ENCODE data around the gene DEPP1. TPM values are rescaled to one million over a fixed set of nuclear protein-coding genes. Genes with fewer than 3 reads are reported as not detected.

Gene DEPP1
- polyA plus RNA-seq, 1 donor from 2014 or later: 4.3 TPM

DNA sequence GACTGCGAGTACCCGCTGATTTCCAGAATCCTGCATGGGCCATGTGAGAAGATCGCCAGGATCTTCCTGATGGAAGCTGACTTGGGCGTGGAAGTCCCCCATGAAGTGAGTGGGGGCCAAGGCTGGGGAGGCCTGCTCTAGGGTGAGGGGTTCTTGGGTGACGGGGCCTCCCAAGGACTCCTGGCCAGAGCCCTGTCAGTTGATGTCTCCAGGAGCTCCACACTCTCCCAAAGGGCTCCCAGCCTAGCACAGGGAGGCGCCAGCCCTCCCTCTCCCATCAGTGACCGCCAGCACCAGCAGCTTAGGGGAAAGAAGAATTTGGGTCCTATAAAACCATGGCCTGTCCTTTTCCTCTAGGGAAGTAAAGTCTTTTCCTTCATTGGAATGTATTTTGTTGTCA is 12.4 kb upstream of the DEPP1 start:
- no peak overlapping the region for H3K4me2 ChIP-seq (ENCODE audit: low read length)
- H3K36me3 ChIP-seq (ENCODE audit: insufficient read depth, low read length): no peaks in the 10 kb centered on the region
- H3K27ac ChIP-seq (ENCODE audit: low read length): no peak overlapping the region

DNA sequence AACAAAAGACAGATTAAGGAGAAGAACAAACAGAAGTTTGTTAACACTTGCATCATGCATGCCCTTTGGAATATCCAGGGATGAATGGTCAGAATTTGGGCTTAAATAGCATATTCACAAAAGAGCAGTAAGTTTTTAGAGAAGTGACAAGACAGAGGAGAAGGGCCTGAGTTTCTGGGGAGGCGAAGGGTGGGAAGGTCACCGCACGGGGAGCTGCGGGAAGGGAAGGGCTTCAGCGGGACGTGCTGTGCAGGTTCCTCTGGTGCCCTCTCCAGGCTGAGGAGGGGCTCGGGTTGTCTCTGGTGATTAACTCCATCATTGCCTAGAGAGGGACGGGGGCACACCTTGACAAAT is 11.7 kb upstream of the DEPP1 start:
- Histone ChIP-seq H3K9me2 (ENCODE audit: insufficient read depth, low read length) (no peaks in the 10 kb centered on the region), H3K79me2 (replicated peaks; ENCODE audit: insufficient read depth, low read length) (no peaks in the 10 kb centered on the region), H3K9me3 (ENCODE audit: low read length) (no peaks in the 10 kb centered on the region), H3F3A (ENCODE audit: insufficient read depth, low read length, poor library complexity, severe bottlenecking) (no peaks in the 10 kb centered on the region), H3K4me2 (ENCODE audit: low read length) (no peak overlapping the region), H3K9ac (ENCODE audit: low read length) (no peak overlapping the region), H3K4me3 (ENCODE audit: low read length) (no peak overlapping the region), H4K20me1 (ENCODE audit: insufficient read depth) (no peaks in the 10 kb centered on the region), H3K27ac (ENCODE audit: low read length) (no peak overlapping the region), H3K36me3 (ENCODE audit: insufficient read depth, low read length) (no peaks in the 10 kb centered on the region), H2AFZ (ENCODE audit: low read depth, low read length) (no peak overlapping the region), H3K27me3 (ENCODE audit: insufficient read depth, low read depth, low read length) (no peaks in the 10 kb centered on the region)
- peak; percentile 49 for TF ChIP-seq RAD21 (conservative IDR thresholded peaks at IDR 0.05)
- no peak for TF ChIP-seq REST (IDR thresholded peaks at IDR 0.05; ENCODE audit: borderline replicate concordance)
- peak; percentile 57 for TF ChIP-seq CTCF (IDR thresholded peaks at IDR 0.05; ENCODE audit: poor library complexity, severe bottlenecking)
- no peak for TF ChIP-seq EP300 (conservative IDR thresholded peaks at IDR 0.05; ENCODE audit: poor library complexity, severe bottlenecking)
- peak; percentile 23 for TF ChIP-seq SMC3 (conservative IDR thresholded peaks at IDR 0.05; ENCODE audit: poor library complexity)
- TF ChIP-seq MXI1 (conservative IDR thresholded peaks at IDR 0.05; ENCODE audit: poor library complexity, severe bottlenecking): no peak

More for the DNA sequence above, 12.4 kb upstream of the DEPP1 start:
- Histone ChIP-seq H3K9me2 (ENCODE audit: insufficient read depth, low read length) (no peaks in the 10 kb centered on the region), H3K79me2 (replicated peaks; ENCODE audit: insufficient read depth, low read length) (no peaks in the 10 kb centered on the region), H2AFZ (ENCODE audit: low read depth, low read length) (no peak overlapping the region), H4K20me1 (ENCODE audit: insufficient read depth) (no peaks in the 10 kb centered on the region), H3K27me3 (ENCODE audit: insufficient read depth, low read depth, low read length) (no peaks in the 10 kb centered on the region), H3F3A (ENCODE audit: insufficient read depth, low read length, poor library complexity, severe bottlenecking) (no peaks in the 10 kb centered on the region), H3K4me3 (ENCODE audit: low read length) (no peak overlapping the region), H3K9me3 (ENCODE audit: low read length) (no peaks in the 10 kb centered on the region), H3K9ac (ENCODE audit: low read length) (no peak overlapping the region)
- TF ChIP-seq TAF1 (IDR thresholded peaks at IDR 0.05; ENCODE audit: low read depth): no peak
- TF ChIP-seq POLR2AphosphoS5 (IDR thresholded peaks at IDR 0.05): no peak
- no peak for TF ChIP-seq SMC3 (conservative IDR thresholded peaks at IDR 0.05; ENCODE audit: poor library complexity)
- TF ChIP-seq EZH2 (IDR thresholded peaks at IDR 0.05; ENCODE audit: borderline replicate concordance, insufficient read depth, low read length, poor library complexity, severe bottlenecking): no peak
- no peak for TF ChIP-seq RAD21 (conservative IDR thresholded peaks at IDR 0.05)
- TF ChIP-seq EP300 (conservative IDR thresholded peaks at IDR 0.05; ENCODE audit: poor library complexity, severe bottlenecking): no peak
- no peak for TF ChIP-seq MXI1 (conservative IDR thresholded peaks at IDR 0.05; ENCODE audit: poor library complexity, severe bottlenecking)
- no peak for TF ChIP-seq CTCF (IDR thresholded peaks at IDR 0.05; ENCODE audit: poor library complexity, severe bottlenecking)
- TF ChIP-seq REST (IDR thresholded peaks at IDR 0.05; ENCODE audit: borderline replicate concordance): no peak
